Activated CD4-positive, alpha-beta T cell treated with anti-CD3 and anti-CD28 coated beads, Interleukin-2, amount 50 U/mL, for 16 hours (primary cell): ENCODE data around the gene HIPK2.
"Not testable (repeated sequence)": the region's sequence is repeated elsewhere in the genome, so short reads cannot be mapped to it uniquely, and the experiment has no call there.

Experiments
- DNase-seq: peaks from one replicate; pipeline ENCODE4 v3.0.0-alpha.2; 2020

Gene HIPK2

GRCh38 chr7:139560678-139561077, 217.1 kb downstream of the HIPK2 start:
- no peak for DNase-seq

GRCh38 chr7:139560199-139560598, 217.6 kb downstream of the HIPK2 start:
- DNase-seq, result no peak

DNA sequence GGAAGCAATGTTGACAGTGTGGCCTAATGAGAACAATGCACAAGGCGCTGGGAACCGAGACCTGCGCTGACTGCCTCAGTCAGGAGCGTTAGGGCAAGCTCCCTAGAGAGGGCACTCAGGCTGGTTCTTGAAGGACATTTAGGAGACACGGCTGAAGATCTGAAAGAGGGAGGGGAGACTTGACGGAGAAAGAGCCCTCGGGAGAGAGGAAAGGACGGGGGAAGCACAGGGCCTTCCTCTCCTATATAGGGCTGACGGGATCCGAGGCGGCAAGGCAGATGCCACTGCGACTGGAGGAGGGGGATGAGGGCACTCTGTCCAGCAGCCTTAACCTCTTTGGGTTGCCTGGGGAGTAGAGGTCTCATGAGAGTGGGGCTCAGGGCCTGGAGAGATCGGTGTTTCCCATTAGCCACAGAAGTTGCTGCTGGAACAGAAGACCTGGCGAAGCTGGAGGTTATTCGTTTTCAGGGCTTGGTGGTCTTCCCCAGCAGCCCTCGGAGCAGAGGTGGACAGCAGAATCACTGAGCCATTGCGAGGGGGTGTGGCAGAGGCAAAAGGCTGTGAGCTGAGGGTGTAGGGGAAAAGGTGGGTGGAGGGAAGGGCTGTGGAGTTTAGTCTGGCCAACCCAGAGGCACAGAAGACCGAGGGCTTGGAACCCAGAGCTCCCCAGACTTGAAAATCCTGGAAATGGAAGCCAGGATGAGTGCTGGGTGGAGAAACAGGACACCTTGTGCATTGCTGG, 218.3 kb downstream of the HIPK2 start:
- no peak for DNase-seq

GRCh38 chr7:139557857-139558581, 219.8 kb downstream of the HIPK2 start:
- DNase-seq, result no peak

DNA sequence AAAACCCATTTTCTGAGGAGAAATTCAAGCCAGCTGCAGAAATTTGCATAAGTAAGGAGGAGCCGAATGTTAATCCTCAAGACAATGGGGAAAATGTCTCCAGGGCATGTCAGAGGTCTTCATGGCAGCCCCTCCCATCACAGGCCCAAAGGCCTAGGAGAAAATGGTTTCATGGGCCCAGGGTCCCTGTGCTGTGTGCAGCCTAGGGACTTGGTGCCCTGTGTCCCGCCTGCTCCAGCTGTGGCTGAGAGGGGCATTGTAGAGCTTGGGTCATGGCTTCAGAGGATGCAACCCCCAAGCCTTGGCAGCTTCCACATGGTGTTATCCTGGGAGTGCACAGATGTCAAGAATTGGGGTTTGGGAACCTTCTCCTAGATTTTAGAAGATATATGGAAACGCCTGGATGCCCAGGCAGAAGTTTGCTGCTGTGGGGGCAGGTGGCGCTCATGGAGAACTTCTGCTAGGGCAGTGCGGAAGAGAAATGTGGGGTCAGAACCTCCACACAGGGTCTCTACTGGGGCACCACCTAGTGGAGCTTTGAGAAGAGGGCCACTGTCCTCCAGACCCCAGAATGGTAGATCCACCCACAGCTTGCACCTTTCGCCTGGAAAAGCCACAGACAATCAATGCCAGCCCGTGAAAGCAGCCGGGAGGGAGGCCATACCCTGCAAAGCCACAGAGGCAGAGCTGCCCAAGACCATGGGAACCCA, 223.7 kb downstream of the HIPK2 start:
- not testable (repeated sequence) for DNase-seq

DNA sequence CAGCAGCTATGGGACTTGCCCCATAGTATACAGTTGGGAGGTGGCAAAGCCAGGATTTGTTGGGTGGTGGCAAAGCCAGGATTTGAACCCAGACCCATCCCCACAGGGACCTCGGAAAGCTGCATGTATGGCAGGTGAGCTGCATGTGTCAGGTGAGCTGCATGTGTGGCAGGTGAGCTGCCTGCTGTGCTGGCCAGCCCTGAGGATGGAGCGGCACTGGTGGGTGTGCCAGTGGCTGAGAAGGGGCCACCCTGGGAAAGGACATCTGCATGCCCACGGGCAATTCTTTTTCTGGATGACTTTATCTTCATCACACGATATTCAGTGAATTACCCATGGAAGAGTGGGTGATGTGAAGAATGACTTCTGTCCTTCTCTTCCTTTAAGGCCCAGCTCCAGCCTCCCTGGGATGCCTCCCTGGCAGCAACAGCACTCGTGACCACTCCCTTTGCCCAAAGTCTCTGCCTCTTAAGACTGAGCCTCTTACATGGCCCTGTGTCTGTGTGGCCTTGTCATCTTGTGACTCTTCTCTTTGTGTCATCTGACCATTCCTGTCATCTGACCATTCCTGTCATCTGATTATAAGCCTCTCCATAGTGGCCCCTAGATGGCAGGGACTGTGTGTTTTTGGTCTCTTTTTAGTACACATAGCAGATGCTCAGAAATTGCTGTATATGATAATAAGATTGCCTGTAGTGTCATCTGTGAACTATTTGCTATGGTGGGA, 229.3 kb downstream of the HIPK2 start:
- no peak for DNase-seq

DNA sequence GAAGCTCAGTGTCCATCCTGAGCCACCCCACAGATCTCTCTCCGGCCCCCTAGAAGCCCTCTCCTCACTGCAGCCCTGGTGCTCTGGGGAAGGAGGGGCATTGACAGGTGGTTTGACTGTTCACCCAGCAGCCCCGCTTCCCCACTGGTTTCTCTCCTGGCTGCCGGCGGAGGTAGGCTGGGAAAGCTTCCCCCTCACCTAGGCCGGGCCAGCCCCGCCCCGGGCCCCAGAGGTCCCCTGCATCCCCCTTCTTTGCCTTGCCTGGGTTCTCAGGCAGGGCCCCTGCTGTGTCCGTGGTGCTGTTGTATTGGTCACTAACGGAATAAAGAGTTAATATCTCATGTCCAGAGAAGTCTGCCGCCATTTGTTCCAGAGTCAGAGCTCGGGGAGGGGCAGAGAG, 233.2 kb downstream of the HIPK2 start:
- DNase-seq, result no peak

- DNase-seq, result no peak
These were observed 233.8 kb downstream of the HIPK2 start for GRCh38 chr7:139543801-139544603.

DNA sequence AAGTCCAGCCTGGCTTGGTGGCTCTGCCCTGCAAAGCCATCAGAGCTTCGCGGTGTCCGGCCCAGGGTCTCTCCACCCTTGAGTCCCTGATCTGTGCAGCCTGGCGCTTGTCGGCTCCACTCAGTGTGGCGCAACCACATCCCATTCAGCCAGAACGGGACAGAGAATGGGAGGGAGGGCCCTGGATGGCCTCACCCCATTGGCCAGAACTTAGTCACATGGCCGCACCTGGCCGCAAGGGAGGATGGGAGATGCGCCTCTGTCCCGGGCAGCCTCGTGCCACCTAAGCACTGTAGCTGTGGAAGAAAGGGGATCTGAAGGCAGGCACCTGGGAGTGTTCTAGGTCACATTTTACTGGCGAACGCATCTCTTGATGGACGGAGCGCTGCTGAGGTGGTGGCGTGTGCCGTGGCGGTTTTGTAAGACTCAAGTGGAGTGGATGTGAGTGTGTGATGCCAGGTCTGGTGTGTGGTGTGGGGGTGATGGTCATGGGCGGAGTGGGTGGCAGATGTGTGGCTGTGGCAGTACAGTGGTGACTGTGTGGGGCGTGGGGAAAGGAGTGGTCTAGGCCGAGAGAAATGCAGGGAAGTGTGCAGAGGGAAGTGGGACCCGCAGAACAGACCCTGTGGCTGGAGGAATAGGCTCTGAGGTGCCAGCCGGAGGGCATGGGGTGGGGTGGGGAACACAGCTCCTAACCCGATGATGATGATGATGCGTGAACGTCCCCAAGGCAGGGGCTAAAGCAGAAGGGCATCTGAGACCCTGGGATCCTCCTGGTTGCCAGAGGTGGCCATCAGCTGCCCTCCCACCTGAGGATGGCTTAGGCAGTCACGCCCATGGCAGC, 235.3 kb downstream of the HIPK2 start:
- DNase-seq, result no peak

GRCh38 chr7:139541600-139542307, 236.0 kb downstream of the HIPK2 start:
- no peak for DNase-seq

DNA sequence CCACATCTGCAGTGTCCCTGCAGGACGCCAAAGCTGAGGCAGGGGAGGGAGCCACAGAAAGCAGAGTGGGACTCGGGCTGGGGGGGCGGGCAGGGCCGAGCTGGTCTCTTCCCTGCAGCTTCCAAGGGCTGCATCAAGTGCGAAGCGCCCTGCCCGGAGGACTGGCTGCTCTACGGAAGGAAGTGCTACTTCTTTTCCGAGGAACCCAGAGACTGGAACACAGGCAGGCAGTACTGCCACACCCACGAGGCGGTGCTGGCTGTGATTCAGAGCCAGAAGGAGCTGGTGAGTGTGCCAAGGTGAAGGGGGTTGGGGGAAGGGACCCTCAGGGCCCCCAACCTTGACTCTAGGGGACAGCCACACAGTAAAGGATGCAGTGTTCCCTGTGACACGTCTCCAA, 237.6 kb downstream of the HIPK2 start:
- no peak for DNase-seq

GRCh38 chr7:139538881-139539635, 238.7 kb downstream of the HIPK2 start:
- no peak for DNase-seq

DNA sequence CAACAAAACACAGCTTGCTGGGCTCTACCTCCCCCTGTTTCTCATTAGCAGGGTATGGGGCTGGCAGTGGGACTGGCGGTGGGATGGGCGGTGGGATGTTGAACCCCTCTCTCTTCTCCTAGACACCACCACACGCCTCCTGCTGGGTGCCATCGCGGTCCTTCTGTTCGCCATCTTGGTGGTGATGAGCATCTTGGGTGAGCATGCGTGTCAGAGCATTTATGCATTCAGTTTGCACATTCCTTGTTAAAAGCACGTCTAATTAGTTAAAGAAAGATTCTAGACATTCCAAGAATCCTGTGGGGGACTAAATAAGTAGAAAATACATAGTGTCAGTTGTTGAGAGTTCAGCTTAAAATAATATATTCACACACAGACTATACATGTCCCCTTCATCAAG, 241.6 kb downstream of the HIPK2 start:
- no peak for DNase-seq

DNA sequence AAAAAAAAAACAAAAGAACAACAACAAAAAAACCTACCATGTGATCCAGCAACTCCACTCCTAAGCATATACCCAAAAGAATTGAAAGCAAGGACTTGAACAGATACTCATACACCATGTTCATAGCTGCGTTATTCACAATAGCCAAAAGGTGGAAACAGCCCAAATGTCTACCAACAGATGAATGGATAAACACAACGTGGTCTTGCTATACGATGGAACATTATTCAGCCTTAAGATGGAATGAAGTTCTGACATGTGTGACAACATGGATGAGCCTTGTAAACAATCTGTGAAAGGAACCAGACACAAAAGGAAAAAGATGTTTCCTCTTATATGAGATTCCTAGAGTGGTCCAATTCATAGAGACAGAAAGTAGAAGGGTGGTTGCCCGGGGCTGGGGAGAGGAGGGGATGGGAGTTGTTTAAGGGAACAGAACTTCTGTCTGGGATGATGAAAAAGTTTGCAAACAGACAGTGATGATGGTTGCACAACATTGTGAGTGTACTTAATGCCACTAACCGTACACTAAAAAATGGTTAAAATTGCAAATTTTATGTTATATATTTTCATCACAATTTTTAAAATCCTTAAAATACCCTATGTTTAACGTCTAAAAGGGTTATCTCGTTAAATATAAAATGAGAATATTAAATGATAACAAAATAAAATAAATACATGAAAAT, 242.7 kb downstream of the HIPK2 start:
- DNase-seq, result no peak

DNA sequence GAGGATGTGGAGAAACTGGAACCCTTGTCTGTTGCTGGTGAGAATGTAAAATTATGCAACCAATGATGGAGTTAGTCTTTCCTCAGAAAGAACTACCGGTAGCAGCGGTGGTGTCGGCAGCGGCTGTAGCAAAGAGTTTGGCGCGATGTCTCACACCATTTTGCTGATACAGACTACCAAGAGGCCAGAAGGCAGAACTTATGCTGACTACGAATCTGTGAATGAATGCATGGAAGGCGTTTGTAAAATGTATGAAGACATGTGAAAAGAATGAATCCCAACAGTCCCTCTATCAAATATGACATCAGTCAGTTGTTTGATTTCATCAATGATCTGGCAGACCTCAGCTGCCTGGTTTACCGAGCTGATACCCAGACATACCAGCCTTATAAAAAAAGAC, 243.7 kb downstream of the HIPK2 start:
- no peak for DNase-seq

DNA sequence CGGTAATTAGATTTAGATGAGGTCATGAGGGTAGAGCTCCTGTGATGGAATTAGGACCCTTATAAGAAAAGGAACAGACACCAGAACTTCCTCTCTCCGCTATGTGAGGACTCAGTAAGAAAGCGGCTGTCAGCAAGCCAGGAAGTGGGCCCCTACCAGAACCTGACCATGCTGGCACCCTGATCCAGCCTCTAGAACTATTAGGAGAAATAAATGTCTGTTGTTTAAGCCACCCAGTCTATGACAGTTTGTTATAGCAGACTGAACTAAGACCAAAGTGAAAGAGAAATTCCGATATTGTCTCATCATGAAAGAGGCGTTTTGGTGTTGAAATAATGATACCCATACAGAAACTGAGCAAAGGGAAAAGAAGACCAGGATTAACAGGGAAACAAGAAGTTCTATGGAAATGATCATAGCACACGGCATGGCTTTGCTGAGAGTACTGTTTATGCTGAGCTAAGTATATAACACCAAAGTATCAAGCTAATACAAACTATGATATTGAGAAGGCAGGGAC, 245.1 kb downstream of the HIPK2 start:
- DNase-seq, result no peak

DNA sequence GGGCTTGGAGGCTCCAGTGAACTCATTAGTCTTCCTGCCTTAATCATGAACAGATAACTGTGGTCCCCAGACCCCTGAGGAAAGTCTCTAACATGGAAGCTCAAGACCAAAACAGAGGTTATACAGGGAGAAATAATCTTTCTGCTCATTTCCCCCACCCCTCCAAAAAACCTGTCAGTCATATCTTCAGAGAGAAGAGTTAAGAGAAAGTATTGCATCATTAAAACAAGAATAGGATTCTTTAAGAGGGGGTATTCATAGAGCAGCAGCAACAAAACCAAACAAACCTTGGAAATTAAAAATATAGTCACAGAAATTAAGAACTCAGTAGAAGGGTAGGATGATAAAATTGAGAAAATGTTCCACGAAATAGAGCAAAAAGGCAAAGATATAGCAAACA, 246.7 kb downstream of the HIPK2 start:
- DNase-seq, result no peak

DNA sequence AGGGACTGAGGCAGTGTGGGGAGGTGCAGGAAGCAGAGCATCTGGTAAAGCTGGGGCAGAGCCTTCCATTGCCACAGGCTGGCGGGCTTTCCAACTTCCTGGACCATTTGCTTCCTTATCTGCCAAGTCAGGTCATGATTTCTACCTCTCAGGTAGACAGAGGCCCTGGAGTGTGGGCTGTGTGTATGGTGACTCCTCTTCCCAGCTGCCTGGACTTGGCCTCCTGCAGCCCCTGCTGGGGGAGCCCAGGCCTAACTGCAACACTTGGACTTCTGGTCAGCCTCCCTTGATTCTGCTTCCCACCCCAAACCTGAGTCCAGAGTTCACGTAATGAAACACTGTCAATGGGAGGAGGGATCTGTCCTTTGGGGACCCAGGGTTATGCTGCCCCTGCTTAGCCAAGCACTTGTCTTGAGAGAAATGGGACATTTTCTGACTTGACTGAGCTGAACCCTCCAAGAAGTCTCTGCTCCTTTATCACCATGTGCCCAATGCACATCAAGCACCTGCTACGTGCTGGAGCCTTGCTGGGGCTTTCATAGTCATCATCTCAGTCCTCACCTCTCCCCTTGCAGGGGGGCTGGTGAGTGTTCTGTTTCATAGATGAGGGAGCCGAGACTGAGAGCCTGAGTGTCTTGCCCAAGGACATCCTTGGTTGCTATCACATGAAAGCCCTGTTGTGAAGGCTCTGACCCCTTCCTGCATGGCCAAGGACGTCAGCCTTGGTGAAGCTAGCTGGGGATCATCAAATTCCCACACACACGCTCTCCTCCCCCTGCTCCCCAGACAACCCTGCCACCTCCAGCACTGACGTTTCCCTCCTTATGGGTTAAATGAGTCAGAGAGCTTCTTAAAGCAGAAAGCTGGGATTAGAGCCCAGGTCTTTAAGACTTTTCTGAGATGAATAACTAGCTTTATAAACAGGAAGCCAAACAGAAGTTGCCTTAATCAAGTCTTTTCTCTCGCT, 250.9 kb downstream of the HIPK2 start:
- DNase-seq, result no peak
